IMR-90 (cell line): Measurements from ENCODE around the gene VIPR1. TPM values are rescaled to one million over a fixed set of nuclear protein-coding genes. Genes with fewer than 3 reads are reported as not detected.

Experiments
- ATAC-seq: fragments of 200-7000 bp; cut with Tn5 transposase; 2 replicates; pipeline ENCODE4 v1.9.1; 2020; ENCODE audit warnings: low read depth, mild to moderate bottlenecking, moderate library complexity
- BruUV-seq: library from RNA; stranded (reverse); fragments of 400-500 nt; replicated peaks from 2 replicates; lab custom pipeline; 2021; lab: Mats Ljungman, UMichigan
- CTCF ChIA-PET: fragments of 300-600 bp; formaldehyde crosslinking; extraction: SDS; loops from one replicate; lab custom pipeline; 2021; ENCODE audit warnings: antibody characterized with exemption; lab: Yijun Ruan, JAX
- POLR2A ChIA-PET: fragments of 300-600 bp; sonication (Branson Sonifier 250); formaldehyde crosslinking; loops from one replicate; lab custom pipeline; 2022; ENCODE audit warnings: antibody characterized with exemption; ENCODE audit not compliant: unreplicated experiment; lab: Charles Lee
- DNase-seq: peaks from one replicate; pipeline ENCODE4 v3.0.0; 2013
- H2AFZ ChIP-seq: replicated peaks from 2 replicates; pipeline ENCODE3; 2013; ENCODE audit warnings: low read length, mild to moderate bottlenecking; ENCODE audit not compliant: poor library complexity
- H2AK5ac ChIP-seq: 2 replicates; pipeline ENCODE4 v1.6.1; 2013; ENCODE audit warnings: low read depth, low read length, inconsistent platforms
- H2AK9ac ChIP-seq: replicated peaks from 2 replicates; pipeline ENCODE3; 2013; ENCODE audit warnings: mild to moderate bottlenecking, low read depth, low read length, moderate library complexity; ENCODE audit not compliant: poor library complexity
- H2BK120ac ChIP-seq: 2 replicates; pipeline ENCODE4 v1.6.1; 2013; ENCODE audit warnings: low read depth, low read length, inconsistent platforms
- H2BK15ac ChIP-seq: 3 replicates; pipeline ENCODE4 v1.6.1; 2013; ENCODE audit warnings: low read depth, low read length, inconsistent platforms
- H2BK20ac ChIP-seq: 2 replicates; pipeline ENCODE4 v1.6.1; 2013; ENCODE audit warnings: low read depth, mild to moderate bottlenecking, inconsistent platforms, low read length, moderate library complexity
- H2BK5ac ChIP-seq: 2 replicates; pipeline ENCODE4 v1.6.1; 2013; ENCODE audit warnings: mild to moderate bottlenecking, low read depth, low read length, inconsistent platforms; ENCODE audit not compliant: poor library complexity, severe bottlenecking
- H3K14ac ChIP-seq: replicated peaks from 2 replicates; pipeline ENCODE4 v1.6.1; 2013; ENCODE audit warnings: low read depth, low read length, inconsistent platforms
- H3K18ac ChIP-seq: 2 replicates; pipeline ENCODE4 v1.6.1; 2013; ENCODE audit warnings: low read depth, low read length, control low read depth
- H3K23ac ChIP-seq: 2 replicates; pipeline ENCODE4 v1.6.1; 2013; ENCODE audit warnings: low read depth, low read length, inconsistent platforms
- H3K27ac ChIP-seq: 2 replicates; pipeline ENCODE4 v1.5.1; 2013; ENCODE audit warnings: mild to moderate bottlenecking, control low read depth, low read length; ENCODE audit not compliant: insufficient read depth
- H3K27me3 ChIP-seq: 2 replicates; pipeline ENCODE4 v1.6.1; 2013; ENCODE audit warnings: low read length; ENCODE audit not compliant: control insufficient read depth, insufficient read depth
- H3K36me3 ChIP-seq: 2 replicates; pipeline ENCODE4 v1.6.1; 2013; ENCODE audit warnings: low read length, mixed read lengths; ENCODE audit not compliant: control insufficient read depth, insufficient read depth
- H3K4ac ChIP-seq: 2 replicates; pipeline ENCODE4 v1.6.1; 2013; ENCODE audit warnings: low read depth, low read length, inconsistent platforms
- H3K4me1 ChIP-seq: 2 replicates; pipeline ENCODE4 v1.6.1; 2013; ENCODE audit warnings: low read length, mixed read lengths; ENCODE audit not compliant: control insufficient read depth, insufficient read depth
- H3K4me2 ChIP-seq: 2 replicates; pipeline ENCODE4 v1.6.1; 2013; ENCODE audit warnings: low read depth, mild to moderate bottlenecking, control low read depth, low read length, moderate library complexity
- H3K4me3 ChIP-seq: 2 replicates; pipeline ENCODE4 v1.5.1; 2013; ENCODE audit warnings: low read depth, mild to moderate bottlenecking, control low read depth, low read length, moderate library complexity; ENCODE audit not compliant: insufficient read depth
- H3K56ac ChIP-seq: 2 replicates; pipeline ENCODE4 v1.6.1; 2013; ENCODE audit warnings: low read length, inconsistent platforms; ENCODE audit not compliant: insufficient read depth; ENCODE audit errors: extremely low read depth
- H3K79me1 ChIP-seq, 2 experiments: 2 replicates each; pipeline ENCODE4 v1.6.1; 2013; ENCODE audit warnings: low read length in 2 of 2, inconsistent platforms in 1 of 2, low read depth in 1 of 2
- H3K9ac ChIP-seq: 2 replicates; pipeline ENCODE4 v1.6.1; 2013; ENCODE audit warnings: low read depth, low read length, control low read depth
- H3K9me1 ChIP-seq: 2 replicates; pipeline ENCODE4 v1.6.1; 2013; ENCODE audit warnings: low read length, inconsistent platforms; ENCODE audit not compliant: insufficient read depth
- H3K9me3 ChIP-seq: 2 replicates; pipeline ENCODE4 v1.6.1; 2013; ENCODE audit warnings: low read length; ENCODE audit not compliant: control insufficient read depth, insufficient read depth
- H4K20me1 ChIP-seq: 2 replicates; pipeline ENCODE4 v1.6.1; 2013; ENCODE audit warnings: low read length, inconsistent platforms; ENCODE audit not compliant: insufficient read depth
- H4K5ac ChIP-seq: 2 replicates; pipeline ENCODE4 v1.6.1; 2013; ENCODE audit warnings: mild to moderate bottlenecking, low read depth, low read length, control low read depth
- H4K8ac ChIP-seq, 2 experiments: 2 replicates each; pipeline ENCODE4 v1.6.1; 2013; ENCODE audit warnings: low read depth in 2 of 2, low read length in 2 of 2, control low read depth in 1 of 2, inconsistent platforms in 1 of 2
- H4K91ac ChIP-seq: 2 replicates; pipeline ENCODE4 v1.6.1; 2013; ENCODE audit warnings: low read depth, low read length, inconsistent platforms; ENCODE audit not compliant: insufficient read depth
- BHLHE40 ChIP-seq: fragments of 150-350 bp; IDR thresholded peaks from 2 replicates; pipeline ENCODE4 v1.6.1; 2016; ENCODE audit warnings: mild to moderate bottlenecking, low read depth, low read length
- CEBPB ChIP-seq: IDR thresholded peaks from 2 replicates; pipeline ENCODE4 v1.6.1; 2012; ENCODE audit warnings: low read depth, low read length, improper control_type of control experiment
- ELK1 ChIP-seq: fragments of 150-350 bp; IDR thresholded peaks from 2 replicates; pipeline ENCODE4 v1.6.1; 2016; ENCODE audit warnings: low read depth, mild to moderate bottlenecking, low read length, moderate library complexity, borderline replicate concordance
- FOS ChIP-seq: fragments of 150-350 bp; IDR thresholded peaks from 2 replicates; pipeline ENCODE4 v1.6.1; 2016; ENCODE audit warnings: low read depth, low read length
- MAFK ChIP-seq: IDR thresholded peaks from 2 replicates; pipeline ENCODE4 v1.6.1; 2012; ENCODE audit warnings: low read depth, low read length, improper control_type of control experiment
- MAZ ChIP-seq: IDR thresholded peaks from 2 replicates; pipeline ENCODE4 v1.6.1; 2012; ENCODE audit warnings: low read depth, mild to moderate bottlenecking, low read length, improper control_type of control experiment, moderate library complexity, borderline replicate concordance
- MXI1 ChIP-seq: IDR thresholded peaks from 2 replicates; pipeline ENCODE4 v1.6.1; 2012; ENCODE audit warnings: low read depth, mild to moderate bottlenecking, low read length, moderate library complexity, borderline replicate concordance
- NFE2L2 ChIP-seq: fragments of 150-350 bp; IDR thresholded peaks from 2 replicates; pipeline ENCODE4 v1.6.1; 2016; ENCODE audit warnings: low read depth, mild to moderate bottlenecking, low read length
- POLR2A ChIP-seq: IDR thresholded peaks from 2 replicates; pipeline ENCODE4 v1.6.1; 2012; ENCODE audit warnings: mild to moderate bottlenecking, low read depth, low read length
- RAD21 ChIP-seq: IDR thresholded peaks from 2 replicates; pipeline ENCODE4 v1.6.1; 2012; ENCODE audit warnings: low read length, improper control_type of control experiment
- RCOR1 ChIP-seq: IDR thresholded peaks from 2 replicates; pipeline ENCODE4 v1.6.1; 2012; ENCODE audit warnings: mild to moderate bottlenecking, low read length, improper control_type of control experiment; ENCODE audit not compliant: insufficient replicate concordance
- RFX5 ChIP-seq: IDR thresholded peaks from 2 replicates; pipeline ENCODE4 v1.8.0; 2012; ENCODE audit warnings: low read depth, mild to moderate bottlenecking, low read length, moderate library complexity
- SMC3 ChIP-seq: fragments of 150-350 bp; IDR thresholded peaks from 2 replicates; pipeline ENCODE4 v1.6.1; 2016; ENCODE audit warnings: low read depth, mild to moderate bottlenecking, antibody characterized with exemption, low read length, moderate library complexity
- dilution Hi-C: fragments of 300-500 bp; cut with HindIII; formaldehyde crosslinking; loops from one replicate; pipeline ENCODE4 v1.14.3; 2018; ENCODE audit warnings: low sequenced_read_pairs; ENCODE audit not compliant: unreplicated experiment
- in situ Hi-C: fragments of 300-500 bp; cut with MboI; formaldehyde crosslinking; loops from 3 replicates; pipeline ENCODE4 v1.14.3; 2019; ENCODE audit warnings: low sequenced_read_pairs, inconsistent platforms, mixed read lengths
- intact Hi-C: fragments of 100-400 bp; cut with micrococcal nuclease; formaldehyde crosslinking; loops from 2 replicates; pipeline ENCODE4 v1.10.0; 2022
- polyA plus RNA-seq, 3 experiments: library from polyadenylated mRNA; depleted of rRNA; stranded (reverse); fragments of >200 nt; gene quantifications; 2 replicates each; pipeline ENCODE4 v1.2.3, GENCODE V29; 2012; ENCODE audit warnings: low replicate concordance in 1 of 3
- total RNA-seq: library from RNA; depleted of rRNA; stranded (reverse); fragments of >200 nt; gene quantifications from 2 replicates; pipeline ENCODE4 v1.2.3, GENCODE V29; 2012
- TF ChIP-seq, protein P1 (sequence below): fragments of 150-350 bp; IDR thresholded peaks from 2 replicates; pipeline ENCODE4 v1.6.1; 2017; ENCODE audit warnings: mild to moderate bottlenecking, antibody characterized with exemption, low read length, low read depth
- TF ChIP-seq, protein P2 (sequence below): conservative IDR thresholded peaks from 2 replicates; pipeline ENCODE4 v1.5.1; 2012; ENCODE audit warnings: mild to moderate bottlenecking, low read depth, low read length, improper control_type of control experiment

The VIPR1 gene
- total and polyA plus RNA-seq, 2 of the 4 experiments (the other 2 are of a cell fraction), result not detected

DNA sequence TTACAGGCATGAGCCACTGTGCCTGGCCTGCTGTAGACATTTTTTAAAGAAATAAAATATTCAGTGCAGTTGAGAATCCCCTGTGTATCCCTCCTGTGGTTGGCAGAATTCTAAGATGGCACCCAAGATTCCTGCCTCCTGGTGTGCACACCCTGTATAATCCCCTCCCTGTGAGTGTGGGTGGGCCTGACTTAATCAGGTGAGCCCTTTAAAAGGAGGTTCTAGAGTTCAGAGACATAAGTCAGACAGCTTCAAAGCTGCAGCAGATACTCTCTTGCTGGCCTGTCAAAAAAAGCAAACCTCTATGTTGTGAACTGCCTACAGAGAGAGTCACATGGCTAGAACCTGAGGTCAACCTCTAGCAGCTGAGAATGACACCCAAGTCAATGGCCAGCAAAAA is 7.0 kb upstream of the VIPR1 start:
- no peaks in the 10 kb centered on the region for H3K4me1 ChIP-seq
- intact Hi-C loops, result no loop called here
- H3K23ac ChIP-seq, result no peak overlapping the region
- ATAC-seq (no peak), DNase-seq (no peak)
- H3K79me1 ChIP-seq, result no peaks in the 10 kb centered on the region
- no peak overlapping the region for H2AK9ac ChIP-seq
- H4K91ac ChIP-seq, result no peak overlapping the region
- POLR2A ChIA-PET, result no interaction called here
- TF ChIP-seq, protein P1, sequence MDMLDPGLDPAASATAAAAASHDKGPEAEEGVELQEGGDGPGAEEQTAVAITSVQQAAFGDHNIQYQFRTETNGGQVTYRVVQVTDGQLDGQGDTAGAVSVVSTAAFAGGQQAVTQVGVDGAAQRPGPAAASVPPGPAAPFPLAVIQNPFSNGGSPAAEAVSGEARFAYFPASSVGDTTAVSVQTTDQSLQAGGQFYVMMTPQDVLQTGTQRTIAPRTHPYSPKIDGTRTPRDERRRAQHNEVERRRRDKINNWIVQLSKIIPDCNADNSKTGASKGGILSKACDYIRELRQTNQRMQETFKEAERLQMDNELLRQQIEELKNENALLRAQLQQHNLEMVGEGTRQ, result no peak
- TF ChIP-seq RCOR1, result no peak
- no peak for TF ChIP-seq BHLHE40
- TF ChIP-seq FOS, result no peak
- TF ChIP-seq MXI1, result no peak
- no peak for TF ChIP-seq RFX5
- no peak for TF ChIP-seq SMC3
- TF ChIP-seq MAFK, result no peak
- TF ChIP-seq POLR2A, result no peak
- TF ChIP-seq ELK1, result no peak
- no peak for TF ChIP-seq CEBPB
- no peak for TF ChIP-seq MAZ
- no peak for TF ChIP-seq NFE2L2
- TF ChIP-seq, protein P2, sequence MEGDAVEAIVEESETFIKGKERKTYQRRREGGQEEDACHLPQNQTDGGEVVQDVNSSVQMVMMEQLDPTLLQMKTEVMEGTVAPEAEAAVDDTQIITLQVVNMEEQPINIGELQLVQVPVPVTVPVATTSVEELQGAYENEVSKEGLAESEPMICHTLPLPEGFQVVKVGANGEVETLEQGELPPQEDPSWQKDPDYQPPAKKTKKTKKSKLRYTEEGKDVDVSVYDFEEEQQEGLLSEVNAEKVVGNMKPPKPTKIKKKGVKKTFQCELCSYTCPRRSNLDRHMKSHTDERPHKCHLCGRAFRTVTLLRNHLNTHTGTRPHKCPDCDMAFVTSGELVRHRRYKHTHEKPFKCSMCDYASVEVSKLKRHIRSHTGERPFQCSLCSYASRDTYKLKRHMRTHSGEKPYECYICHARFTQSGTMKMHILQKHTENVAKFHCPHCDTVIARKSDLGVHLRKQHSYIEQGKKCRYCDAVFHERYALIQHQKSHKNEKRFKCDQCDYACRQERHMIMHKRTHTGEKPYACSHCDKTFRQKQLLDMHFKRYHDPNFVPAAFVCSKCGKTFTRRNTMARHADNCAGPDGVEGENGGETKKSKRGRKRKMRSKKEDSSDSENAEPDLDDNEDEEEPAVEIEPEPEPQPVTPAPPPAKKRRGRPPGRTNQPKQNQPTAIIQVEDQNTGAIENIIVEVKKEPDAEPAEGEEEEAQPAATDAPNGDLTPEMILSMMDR, result no peak
- no peak for TF ChIP-seq RAD21
- H3K9me1 ChIP-seq, result no peaks in the 10 kb centered on the region; the same call in 1 of the 2 replicates
- CTCF ChIA-PET, result no interaction called here
- no peak overlapping the region for H3K4me3 ChIP-seq
- no peak overlapping the region for H4K8ac ChIP-seq
- dilution Hi-C loops, result no loop called here
- H2BK5ac ChIP-seq, result no peak overlapping the region
- H3K4me2 ChIP-seq, result no peak overlapping the region
- H3K18ac ChIP-seq, result no peak overlapping the region
- no peak overlapping the region for H2AFZ ChIP-seq
- no peak overlapping the region for H4K5ac ChIP-seq
- no peaks in the 10 kb centered on the region for H4K20me1 ChIP-seq
- no peaks in the 10 kb centered on the region for H3K36me3 ChIP-seq
- no TSS peak for BruUV-seq
- no peak overlapping the region for H2BK120ac ChIP-seq
- no peak overlapping the region for H2BK15ac ChIP-seq
- in situ Hi-C loops, result no loop called here
- H2BK20ac ChIP-seq, result no peak overlapping the region
- H3K14ac ChIP-seq, result no peak overlapping the region
- no peak overlapping the region for H3K56ac ChIP-seq
- H2AK5ac ChIP-seq, result no peak overlapping the region
- no peak overlapping the region for H3K4ac ChIP-seq
- no peak overlapping the region for H3K9ac ChIP-seq
- H3K9me3 ChIP-seq, result no peaks in the 10 kb centered on the region
- no peak overlapping the region for H3K27ac ChIP-seq
- peaks cover 21% of the 10 kb centered on the region for H3K27me3 ChIP-seq
